GM12892 (cell line): ENCODE data around the gene APOBR.

ENCODE experiments used
- POLR2A ChIP-seq: IDR thresholded peaks from 2 replicates; pipeline ENCODE4 v1.6.1; 2011; ENCODE audit warnings: low read depth, low read length, control low read depth
- POLR2AphosphoS5 ChIP-seq: IDR thresholded peaks from 2 replicates; pipeline ENCODE4 v1.6.1; 2011; ENCODE audit warnings: low read depth, low read length, control low read depth

DNA sequence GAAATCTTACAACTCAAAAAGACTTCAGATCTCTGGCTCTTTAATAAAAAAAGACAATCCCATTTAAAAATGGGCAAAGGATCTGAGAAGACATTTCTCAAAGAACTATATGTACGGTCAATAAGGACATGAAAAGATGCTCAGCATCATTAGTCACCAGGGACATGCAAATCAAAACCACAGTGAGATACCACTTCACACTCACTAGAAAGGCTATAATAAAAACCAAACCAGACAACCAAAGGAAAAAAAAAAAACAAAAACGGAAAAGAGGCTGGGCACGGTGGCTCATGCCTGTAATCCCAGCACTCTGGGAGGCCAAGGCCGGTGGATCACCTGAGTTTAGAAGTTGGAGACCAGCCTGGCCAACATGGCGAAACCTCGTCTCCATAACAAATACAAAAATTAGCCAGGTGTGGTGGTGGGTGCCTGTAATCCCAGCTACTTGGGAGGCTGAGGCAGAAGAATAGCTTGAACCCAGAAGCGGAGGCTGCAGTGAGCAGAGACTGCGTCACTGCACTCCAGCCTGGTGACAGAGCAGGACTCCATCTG, 20.7 kb upstream of the APOBR start:
- no peak for TF ChIP-seq POLR2AphosphoS5
- TF ChIP-seq POLR2A: no peak
